ENCODE data around the gene MUCL3. TPM values are rescaled to one million over a fixed set of nuclear protein-coding genes. Genes with fewer than 3 reads are reported as not detected.

The MUCL3 gene
- total RNA-seq, 4 donors from 2014 or later: not detected

GRCh38 chr6:30913721-30914075 lies 27.1 kb upstream of the MUCL3 start:
- Histone ChIP-seq H3K36me3 (peaks cover 0 to 44% of the 10 kb centered on the region in 2 donors), H3K9me3 (no peaks in the 10 kb centered on the region), H3K4me1 (peaks cover 24 to 32% of the 10 kb centered on the region in 2 donors), H3K27me3 (no peaks in the 10 kb centered on the region), H3K4me3 (peak overlapping the region; percentile 64 to 70 (median 68)), H3K27ac (peak overlapping the region; percentile 88 to 96 (median 94))
- intact Hi-C loops (cut with DNase I; ENCODE audit: low total_unique reads) (loop anchor here (1.0 to 10.0 kb wide), 5 partner anchors 36 to 281 kb away; partner anchors contain the start of genes DHX16, FLOT1 and IER3), in situ Hi-C loops (cut with MboI; ENCODE audit: low sequenced_read_pairs in 4 of 4) (loop anchor here in 3 of 4 donors (10.0 kb wide), 2 partner anchors 131 to 161 kb away; no protein-coding TSS in a partner anchor)
- peak in 1 of 2 donors; percentile 62 for ATAC-seq
- DNase-seq: no peak
- TF ChIP-seq CTCF (IDR thresholded peaks at IDR 0.05 in 4 of 5, conservative IDR thresholded peaks at IDR 0.05 in 1 of 5) (no peak), POLR2A (IDR thresholded peaks at IDR 0.05) (no peak)

- peak within 1 kb of the TSS; percentile 64 to 70 (median 68) for H3K4me3 ChIP-seq
- H3K9me3 ChIP-seq: no peaks in the 10 kb centered on the region
- in situ Hi-C loops (cut with MboI; ENCODE audit: low sequenced_read_pairs in 4 of 4): loop anchor here in 3 of 4 donors (10.0 kb wide), 2 partner anchors 131 to 161 kb away; no protein-coding TSS in a partner anchor
- peaks cover 0 to 49% of the 10 kb centered on the region in 2 donors for H3K36me3 ChIP-seq
- peak; percentile 86 to 95 for DNase-seq
- TF ChIP-seq CTCF (IDR thresholded peaks at IDR 0.05 in 4 of 5, conservative IDR thresholded peaks at IDR 0.05 in 1 of 5): peak; percentile 39 to 68 (median 59)
- peak; percentile 85 to 89 for TF ChIP-seq POLR2A (IDR thresholded peaks at IDR 0.05)
- ATAC-seq: peak; percentile 87 to 92
- peak within 1 kb of the TSS; percentile 88 to 96 (median 94) for H3K27ac ChIP-seq
- H3K4me1 ChIP-seq: peaks cover 18 to 26% of the 10 kb centered on the region in 2 donors
- H3K27me3 ChIP-seq: no peaks in the 10 kb centered on the region
- intact Hi-C loops (cut with DNase I; ENCODE audit: low total_unique reads): loop anchor here (1.0 to 10.0 kb wide), 5 partner anchors 37 to 281 kb away; partner anchors contain the start of genes DHX16, FLOT1 and IER3
Observed at GRCh38 chr6:30914076-30914853, 26.5 kb upstream of the MUCL3 start, which contains the start of gene VARS2. Gene VARS2, plus strand, starts transcription at chr6:30914238. Its CDS starts 599 bp downstream, at chr6:30914837.

- Histone ChIP-seq H3K27ac (peak overlapping the region; percentile 88 to 96 (median 94)), H3K36me3 (peaks cover 0 to 51% of the 10 kb centered on the region in 2 donors), H3K27me3 (no peaks in the 10 kb centered on the region), H3K4me3 (peak overlapping the region; percentile 64 to 70 (median 68)), H3K9me3 (no peaks in the 10 kb centered on the region), H3K4me1 (peaks cover 17 to 23% of the 10 kb centered on the region in 2 donors)
- in situ Hi-C loops (cut with MboI; ENCODE audit: low sequenced_read_pairs in 4 of 4) (loop anchor here (5.0 to 10.0 kb wide), 4 partner anchors 130 to 162 kb away; no protein-coding TSS in a partner anchor), intact Hi-C loops (cut with DNase I; ENCODE audit: low total_unique reads) (loop anchor here (1.0 to 10.0 kb wide), 8 partner anchors 38 to 280 kb away; partner anchors contain the start of genes DHX16, FLOT1 and IER3)
- TF ChIP-seq CTCF (IDR thresholded peaks at IDR 0.05 in 4 of 5, conservative IDR thresholded peaks at IDR 0.05 in 1 of 5) (no peak), POLR2A (IDR thresholded peaks at IDR 0.05) (no peak)
- ATAC-seq: peak; percentile 1 to 10
- DNase-seq: no peak
Observed at GRCh38 chr6:30914854-30915590, 25.8 kb upstream of the MUCL3 start.

GRCh38 chr6:30915591-30915946 lies 25.2 kb upstream of the MUCL3 start:
- peaks cover 0 to 51% of the 10 kb centered on the region in 2 donors for H3K36me3 ChIP-seq
- H3K27ac ChIP-seq: peak overlapping the region; percentile 88 to 96 (median 94)
- in situ Hi-C loops (cut with MboI; ENCODE audit: low sequenced_read_pairs in 4 of 4) (loop anchor here (5.0 to 10.0 kb wide), 4 partner anchors 129 to 162 kb away; no protein-coding TSS in a partner anchor), intact Hi-C loops (cut with DNase I; ENCODE audit: low total_unique reads) (loop anchor here (1.0 to 10.0 kb wide), 5 partner anchors 126 to 279 kb away; partner anchors contain the start of genes FLOT1 and IER3)
- peaks cover 17 to 23% of the 10 kb centered on the region in 2 donors for H3K4me1 ChIP-seq
- peak in 1 of 2 donors; percentile 46 for DNase-seq
- no peaks in the 10 kb centered on the region for H3K27me3 ChIP-seq
- no peak overlapping the region for H3K4me3 ChIP-seq
- TF ChIP-seq CTCF (IDR thresholded peaks at IDR 0.05 in 4 of 5, conservative IDR thresholded peaks at IDR 0.05 in 1 of 5): peak; percentile 55 to 72 (median 61)
- no peak for TF ChIP-seq POLR2A (IDR thresholded peaks at IDR 0.05)
- H3K9me3 ChIP-seq: no peaks in the 10 kb centered on the region
- peak; percentile 59 to 67 for ATAC-seq
